SJCRH30 (cell line): Measurements from ENCODE around the gene MRPS11. TPM values are rescaled to one million over a fixed set of nuclear protein-coding genes. Genes with fewer than 3 reads are reported as not detected.
"Not testable (repeated sequence)": the region's sequence is repeated elsewhere in the genome, so short reads cannot be mapped to it uniquely, and the experiment has no call there.

ENCODE experiments used
- DNase-seq, 2 experiments: peaks; one replicate each; pipeline ENCODE4 v3.0.0-alpha.2; 2015 to 2020
- H3K27ac ChIP-seq: fragments of 250-450 bp; sonication (Bioruptor Pico); 2 replicates; pipeline ENCODE4 v1.5.1; 2020; ENCODE audit warnings: mild to moderate bottlenecking, moderate library complexity
- H3K27me3 ChIP-seq: fragments of 250-450 bp; sonication (Bioruptor Pico); 2 replicates; pipeline ENCODE4 v1.5.1; 2020; ENCODE audit warnings: mild to moderate bottlenecking, moderate library complexity
- H3K36me3 ChIP-seq: fragments of 250-450 bp; sonication (Bioruptor Pico); 2 replicates; pipeline ENCODE4 v1.5.1; 2020; ENCODE audit warnings: mild to moderate bottlenecking, moderate library complexity
- H3K4me1 ChIP-seq: fragments of 250-450 bp; sonication (Bioruptor Pico); 2 replicates; pipeline ENCODE4 v1.5.1; 2020; ENCODE audit warnings: mild to moderate bottlenecking, moderate library complexity
- H3K4me3 ChIP-seq: fragments of 250-450 bp; sonication (Bioruptor Pico); 2 replicates; pipeline ENCODE4 v1.5.1; 2020; ENCODE audit warnings: mild to moderate bottlenecking, moderate library complexity
- H3K9me3 ChIP-seq: fragments of 250-450 bp; sonication (Bioruptor Pico); replicated peaks from 2 replicates; pipeline ENCODE4 v1.5.1; 2020; ENCODE audit warnings: mild to moderate bottlenecking, moderate library complexity
- total RNA-seq: library from RNA; depleted of rRNA; stranded (reverse); fragments of >200 nt; shearing (Covaris generic); gene quantifications from 2 replicates; pipeline ENCODE4 v1.2.3, GENCODE V29; 2014

MRPS11 gene
- total RNA-seq, 1 experiment from 2014 or later, result 63.9 TPM

DNA sequence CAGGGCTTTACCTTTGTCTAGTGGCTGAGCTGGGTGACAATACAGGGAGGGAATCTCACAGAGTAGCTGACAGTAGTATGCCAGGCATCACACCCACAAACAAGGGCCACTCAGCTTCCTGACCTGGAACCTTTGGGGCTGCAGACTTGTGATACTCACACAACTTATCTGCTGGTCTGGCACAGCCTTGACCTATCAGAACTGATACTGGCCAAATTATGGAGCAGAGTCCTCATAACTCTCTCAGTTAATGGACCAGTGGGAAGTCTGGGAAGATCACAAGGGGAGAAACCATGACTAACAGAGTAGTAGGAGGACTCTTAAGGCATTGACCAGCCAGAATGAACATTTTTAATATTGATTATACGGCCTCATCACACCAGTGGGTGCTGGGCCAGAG, 19.8 kb upstream of the MRPS11 start:
- Histone ChIP-seq H3K27me3 (no peaks in the 10 kb centered on the region), H3K4me1 (no peaks in the 10 kb centered on the region), H3K27ac (no peak overlapping the region), H3K36me3 (no peaks in the 10 kb centered on the region), H3K9me3 (no peaks in the 10 kb centered on the region; the same call in 1 of the 2 replicates), H3K4me3 (no peak overlapping the region)
- DNase-seq, result no peak

DNA sequence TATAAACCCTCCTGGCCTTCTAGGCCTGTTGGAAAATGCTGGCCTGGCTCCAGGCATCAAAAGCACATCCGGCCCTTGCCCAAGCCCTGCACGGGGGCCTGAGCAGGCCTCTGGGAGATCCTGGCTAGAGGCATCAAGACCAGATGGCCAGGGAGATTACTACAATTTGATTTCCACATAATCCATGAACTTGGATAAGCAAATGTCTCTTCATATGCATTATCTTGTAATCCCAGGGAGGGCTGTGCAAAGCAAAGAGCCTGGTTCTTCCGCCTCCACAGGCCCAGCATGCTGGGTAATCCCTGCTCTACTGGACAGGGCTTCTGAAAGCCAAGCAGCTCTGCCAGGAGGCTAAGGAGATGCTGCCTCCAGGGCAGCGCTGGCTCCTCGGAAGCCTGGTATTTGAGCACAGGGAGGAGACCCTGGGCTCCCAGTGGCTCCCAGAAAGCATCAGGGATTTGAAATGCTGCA, 18.5 kb upstream of the MRPS11 start:
- Histone ChIP-seq H3K27me3 (no peaks in the 10 kb centered on the region), H3K4me1 (no peaks in the 10 kb centered on the region), H3K36me3 (no peaks in the 10 kb centered on the region), H3K9me3 (no peaks in the 10 kb centered on the region; the same call in 1 of the 2 replicates), H3K4me3 (no peak overlapping the region), H3K27ac (no peak overlapping the region)
- DNase-seq, result peak in 1 of 2 experiments; percentile 18

DNA sequence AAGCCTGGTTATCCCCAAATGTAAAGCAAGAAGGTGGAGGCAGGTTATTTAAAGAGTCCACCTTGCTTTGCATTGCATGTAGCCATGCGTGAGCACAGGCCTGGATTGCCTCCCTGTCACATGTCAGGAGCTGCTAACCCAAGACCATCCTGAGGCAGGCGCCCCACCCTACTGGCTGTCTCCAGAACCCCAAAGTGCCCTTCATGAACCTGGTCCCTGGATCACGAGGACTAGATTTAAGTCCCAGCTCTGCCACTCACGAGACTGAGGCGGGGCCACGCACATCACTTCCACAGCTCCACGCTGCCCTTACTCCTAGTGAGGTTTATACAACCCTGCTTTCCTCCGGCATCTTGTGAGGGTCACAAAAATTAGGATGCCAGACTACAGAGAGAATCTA, 17.9 kb upstream of the MRPS11 start:
- DNase-seq, result no peak
- Histone ChIP-seq H3K4me3 (no peak overlapping the region), H3K36me3 (no peaks in the 10 kb centered on the region), H3K4me1 (no peaks in the 10 kb centered on the region; the same call in 1 of the 2 replicates), H3K27me3 (no peaks in the 10 kb centered on the region), H3K27ac (no peak overlapping the region), H3K9me3 (no peaks in the 10 kb centered on the region; the same call in 1 of the 2 replicates)

DNA sequence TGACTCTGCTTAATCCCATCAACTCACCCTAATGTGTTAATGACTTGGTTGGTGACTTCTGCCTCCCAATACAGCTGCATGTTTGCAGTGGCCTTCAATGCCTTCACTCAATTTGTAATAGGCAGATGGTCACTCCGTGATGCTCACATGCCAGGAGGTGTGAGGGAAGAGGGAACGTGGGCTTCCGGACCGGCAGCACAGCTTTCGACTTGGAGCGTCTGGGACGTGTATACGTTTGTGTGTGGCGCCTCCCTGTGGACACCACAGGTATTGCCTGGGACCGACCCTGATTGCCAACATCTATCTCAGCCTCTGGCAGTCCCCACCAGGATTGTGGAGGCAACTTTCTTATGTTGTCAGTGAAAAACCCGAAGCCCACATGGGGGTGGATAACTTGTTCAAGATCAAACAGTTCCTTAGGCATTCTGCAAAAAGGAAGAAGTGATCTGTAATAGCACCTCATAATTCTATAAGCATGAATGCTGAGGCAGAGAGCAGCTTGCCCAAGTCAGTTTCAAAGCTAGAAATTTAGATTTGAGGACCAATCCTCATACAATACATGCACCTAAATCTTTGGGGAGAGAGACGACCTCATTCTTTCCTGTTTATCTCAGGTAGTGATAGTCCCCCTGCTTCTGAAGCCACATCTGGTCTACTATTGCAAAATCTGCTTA, 17.2 kb upstream of the MRPS11 start:
- Histone ChIP-seq H3K4me3 (no peak overlapping the region), H3K4me1 (peaks cover 4% of the 10 kb centered on the region; the same call in 1 of the 2 replicates), H3K27ac (no peak overlapping the region), H3K27me3 (no peaks in the 10 kb centered on the region), H3K36me3 (no peaks in the 10 kb centered on the region), H3K9me3 (no peaks in the 10 kb centered on the region)
- peak; percentile 73 to 87 for DNase-seq

DNA sequence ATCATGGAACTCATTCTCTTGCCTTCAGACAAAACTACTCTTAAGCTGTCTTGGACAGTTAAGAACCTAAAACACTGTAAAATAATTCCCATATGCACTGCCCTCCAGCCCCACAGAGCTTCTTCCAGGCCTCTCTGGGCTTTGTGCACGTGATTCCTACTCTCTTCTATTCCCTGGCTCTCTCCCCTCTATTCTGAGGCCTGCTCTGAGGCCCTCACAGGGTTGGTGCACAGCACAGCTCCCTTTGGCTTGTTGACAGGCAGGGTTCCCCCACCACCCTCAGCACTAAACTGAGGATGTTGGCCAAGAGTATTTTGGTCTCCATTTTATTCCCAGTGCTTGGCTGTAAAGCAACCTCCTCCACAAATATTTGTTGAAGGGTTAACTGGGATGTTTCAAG, 13.9 kb upstream of the MRPS11 start:
- no peak for DNase-seq
- no peak overlapping the region for H3K27ac ChIP-seq
- no peaks in the 10 kb centered on the region for H3K27me3 ChIP-seq
- H3K4me1 ChIP-seq, result peaks cover 4% of the 10 kb centered on the region; the same call in 1 of the 2 replicates
- no peak overlapping the region for H3K4me3 ChIP-seq
- H3K9me3 ChIP-seq, result no peaks in the 10 kb centered on the region
- H3K36me3 ChIP-seq, result no peaks in the 10 kb centered on the region; the same call in 1 of the 2 replicates

DNA sequence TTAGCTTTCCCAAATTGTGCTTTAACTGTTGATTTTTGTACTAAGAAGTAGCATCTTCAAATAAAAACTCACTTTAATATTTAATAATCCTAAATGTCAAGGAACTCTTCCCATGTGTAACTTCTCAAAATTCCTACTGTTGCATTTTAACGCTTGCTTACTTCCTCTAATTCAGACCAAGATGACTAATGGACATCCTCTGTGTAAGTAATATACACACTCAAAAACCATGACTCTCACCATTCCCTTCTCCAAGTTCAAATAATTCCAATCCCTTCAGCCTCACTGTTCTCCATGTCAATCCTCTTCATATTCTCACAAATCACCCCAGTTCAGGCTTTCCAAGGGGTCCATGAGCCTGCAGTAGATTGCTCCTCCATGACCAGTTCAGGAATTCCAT, 13.3 kb upstream of the MRPS11 start:
- no peak for DNase-seq
- Histone ChIP-seq H3K36me3 (no peaks in the 10 kb centered on the region; the same call in 1 of the 2 replicates), H3K27ac (no peak overlapping the region), H3K4me1 (peaks cover 4% of the 10 kb centered on the region; the same call in 1 of the 2 replicates), H3K9me3 (no peaks in the 10 kb centered on the region), H3K4me3 (no peak overlapping the region), H3K27me3 (no peaks in the 10 kb centered on the region)

DNA sequence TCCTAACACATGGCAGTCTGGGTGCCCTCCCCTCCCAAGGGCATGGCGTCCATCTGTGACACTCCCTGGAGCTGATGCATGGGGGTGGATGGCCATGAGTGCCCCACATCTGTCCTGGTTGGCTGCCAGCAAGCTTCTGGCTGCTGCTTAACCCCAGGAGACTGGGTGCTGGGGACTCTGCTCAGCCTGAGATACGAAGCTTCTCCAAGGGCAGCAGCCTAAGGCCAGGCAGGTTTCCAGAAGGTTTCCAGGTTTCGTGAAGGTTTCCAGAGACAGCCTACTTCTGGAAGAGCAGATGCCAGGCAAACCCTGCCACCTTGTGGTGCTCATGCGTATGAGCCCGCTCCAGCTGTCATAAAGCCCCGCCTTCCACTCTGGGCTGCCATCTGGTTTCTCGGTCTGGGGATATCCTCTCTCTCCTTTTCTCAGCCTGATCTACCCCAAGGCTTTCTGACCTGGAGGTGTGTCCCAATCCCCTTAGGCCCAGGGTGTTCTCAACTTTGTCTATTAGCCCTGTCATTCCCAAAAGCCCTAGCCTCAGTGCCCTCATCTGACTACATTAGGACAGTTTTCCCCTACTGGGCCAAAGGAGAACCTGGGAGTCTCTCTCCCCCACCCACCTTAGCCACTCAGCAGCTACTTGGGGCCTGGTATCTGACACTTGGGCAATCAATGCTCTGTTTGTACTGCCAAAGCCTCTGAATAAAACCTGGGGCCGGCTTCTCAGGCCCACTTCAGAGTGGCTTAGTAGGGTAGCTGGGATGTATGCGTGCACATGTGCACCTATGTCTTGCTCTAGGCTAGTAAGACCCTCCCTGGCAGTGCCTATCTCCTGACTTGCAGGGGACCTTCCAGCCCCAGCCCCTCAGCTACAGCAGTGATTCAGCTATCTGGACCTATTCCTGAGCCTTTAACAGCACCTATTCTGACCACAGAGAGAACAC, 12.4 kb upstream of the MRPS11 start:
- Histone ChIP-seq H3K9me3 (no peaks in the 10 kb centered on the region), H3K27me3 (no peaks in the 10 kb centered on the region), H3K27ac (no peak overlapping the region), H3K36me3 (no peaks in the 10 kb centered on the region; the same call in none of the 2 replicates), H3K4me1 (peaks cover 4% of the 10 kb centered on the region; the same call in 1 of the 2 replicates), H3K4me3 (no peak overlapping the region)
- peak; percentile 69 to 90 for DNase-seq

DNA sequence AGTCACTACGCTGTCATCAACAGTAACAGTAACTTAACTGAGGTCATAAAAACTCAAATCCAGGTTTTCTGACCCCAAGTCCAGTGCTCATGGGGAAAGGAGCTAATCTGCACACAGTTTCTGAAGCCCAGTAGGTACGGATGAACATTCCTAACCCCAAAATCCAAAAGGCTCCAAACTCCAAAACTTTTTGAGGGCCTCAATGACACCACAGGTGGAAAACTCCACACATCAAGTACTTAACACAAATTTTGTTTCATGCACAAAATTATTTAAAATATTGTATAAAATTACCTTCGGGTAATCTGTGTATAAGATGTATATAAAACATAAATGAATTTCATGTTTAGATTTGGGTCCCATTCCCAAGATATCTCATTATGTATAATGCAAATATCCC, 10.8 kb upstream of the MRPS11 start:
- Histone ChIP-seq H3K4me3 (no peak overlapping the region), H3K27ac (no peak overlapping the region), H3K36me3 (peaks cover 6% of the 10 kb centered on the region), H3K27me3 (no peaks in the 10 kb centered on the region), H3K9me3 (no peaks in the 10 kb centered on the region), H3K4me1 (peaks cover 4% of the 10 kb centered on the region; the same call in 1 of the 2 replicates)
- DNase-seq, result no peak

DNA sequence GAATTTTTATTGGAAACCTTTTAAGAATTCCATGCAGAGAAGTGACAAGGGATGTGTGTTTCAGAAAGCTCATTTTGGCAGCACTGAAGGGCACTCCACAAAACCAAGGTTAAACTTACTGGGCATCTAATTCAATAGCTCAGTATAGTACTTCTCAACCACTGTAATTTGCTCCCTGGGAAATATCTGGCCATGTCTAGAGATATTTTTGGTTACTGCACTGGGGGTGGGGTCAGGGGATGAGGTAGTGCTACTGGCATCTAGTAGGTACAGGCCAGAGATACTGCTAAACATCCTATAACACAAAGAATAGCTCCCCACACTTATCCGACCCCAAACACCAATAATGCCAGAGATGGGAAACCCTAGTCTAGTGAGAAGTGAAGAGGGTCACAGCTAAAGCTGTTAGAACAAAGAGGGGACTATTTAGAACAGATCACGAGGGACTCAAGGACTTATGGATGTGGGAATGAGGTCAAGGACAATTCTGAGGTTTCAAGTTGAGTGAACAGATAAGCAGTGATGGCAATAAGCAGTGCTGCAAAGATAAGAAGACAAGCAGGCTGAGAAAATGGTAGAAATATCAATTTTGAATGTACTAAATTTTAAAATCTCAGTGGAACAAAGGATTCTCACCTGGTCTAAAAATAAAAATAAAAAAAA, 3.5 kb upstream of the MRPS11 start:
- Histone ChIP-seq H3K9me3 (no peaks in the 10 kb centered on the region), H3K36me3 (peaks cover 18% of the 10 kb centered on the region), H3K27ac (no peak overlapping the region), H3K27me3 (no peaks in the 10 kb centered on the region), H3K4me3 (no peak overlapping the region), H3K4me1 (no peaks in the 10 kb centered on the region)
- DNase-seq, result no peak

DNA sequence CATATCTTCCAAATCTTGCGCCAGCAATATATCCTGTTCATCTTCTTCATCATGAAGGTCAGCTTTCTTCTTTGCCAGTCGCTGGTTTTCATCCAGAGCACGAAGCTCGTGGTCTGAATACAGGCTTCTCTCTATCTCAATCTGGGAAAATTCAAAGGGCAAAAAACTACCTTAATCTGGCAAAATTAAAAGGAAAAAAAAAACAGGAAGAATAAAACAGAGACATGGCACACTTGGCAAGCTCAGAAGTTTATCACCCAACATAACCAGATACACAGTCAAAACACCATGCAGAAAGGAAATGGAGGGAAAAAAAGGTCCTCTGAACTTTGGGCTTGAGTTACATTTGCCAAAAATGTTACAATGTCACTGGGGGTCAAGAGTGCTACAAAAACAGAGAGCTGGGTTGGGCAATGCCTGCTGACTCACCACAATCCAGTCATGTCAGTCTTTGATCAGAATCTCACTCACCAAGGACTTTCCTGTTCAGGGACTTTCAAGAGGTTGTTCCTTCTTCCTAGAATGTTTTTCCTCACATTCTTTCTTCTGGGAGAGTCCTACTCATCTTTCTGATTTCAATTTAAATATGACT, 1.8 kb upstream of the MRPS11 start:
- Histone ChIP-seq H3K4me3 (no peak overlapping the region), H3K27ac (no peak overlapping the region), H3K27me3 (no peaks in the 10 kb centered on the region), H3K9me3 (no peaks in the 10 kb centered on the region), H3K4me1 (no peaks in the 10 kb centered on the region; the same call in 1 of the 2 replicates), H3K36me3 (peaks cover 17% of the 10 kb centered on the region)
- DNase-seq, result no peak

DNA sequence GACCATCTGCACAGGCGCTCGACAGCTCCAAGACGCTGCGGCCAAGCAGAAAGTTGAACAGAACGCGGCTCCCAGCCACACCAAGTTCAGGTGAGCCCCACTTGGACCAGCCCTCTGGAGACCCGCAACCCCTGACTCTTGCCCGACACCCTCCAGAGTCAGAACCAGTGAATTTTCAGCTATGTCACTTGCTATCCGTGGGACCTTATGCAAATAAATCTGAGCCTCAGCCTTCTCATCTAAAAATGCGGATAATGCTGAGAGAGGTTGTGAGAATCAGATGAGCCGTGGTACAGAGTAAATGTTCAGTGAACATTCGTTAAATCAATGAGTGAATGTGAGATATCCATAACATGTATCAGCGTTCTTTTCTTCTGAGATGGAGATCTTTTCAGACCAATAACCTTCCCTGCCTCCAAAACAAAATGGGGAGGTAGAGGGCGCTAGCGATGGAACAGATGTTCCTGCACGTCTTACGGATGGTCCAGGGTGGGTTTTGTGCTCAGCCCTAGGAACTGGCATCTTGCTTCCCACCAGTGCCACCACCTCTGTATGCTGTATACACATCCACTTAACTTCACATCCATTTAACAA, 524 bp downstream of the MRPS11 start:
- DNase-seq, result peak; percentile 53 to 67
- H3K36me3 ChIP-seq, result peaks cover 19% of the 10 kb centered on the region
- H3K4me1 ChIP-seq, result no peaks in the 10 kb centered on the region; the same call in 1 of the 2 replicates
- no peaks in the 10 kb centered on the region for H3K27me3 ChIP-seq
- H3K9me3 ChIP-seq, result no peaks in the 10 kb centered on the region
- peak overlapping the region; percentile 73 for H3K4me3 ChIP-seq
- H3K27ac ChIP-seq, result peak overlapping the region; percentile 99

DNA sequence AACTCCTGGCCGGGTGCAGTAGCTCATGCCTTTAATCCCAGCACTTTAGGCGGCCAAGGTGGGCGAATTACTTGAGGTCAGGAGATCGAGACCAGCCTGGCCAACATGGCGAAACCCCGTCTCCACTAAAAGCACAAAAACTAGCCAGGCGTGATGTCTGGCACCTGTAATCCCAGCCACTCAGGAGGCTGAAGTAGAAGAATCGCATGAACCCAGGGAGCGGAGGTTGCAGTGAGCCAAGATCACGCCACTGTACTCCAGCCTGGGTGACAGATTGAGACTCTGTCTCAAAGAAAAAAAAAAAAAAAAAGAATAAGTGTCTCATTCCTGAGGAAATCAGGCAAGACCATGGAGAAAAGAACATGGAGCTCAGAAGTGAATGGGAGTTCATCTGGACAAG, 1.2 kb downstream of the MRPS11 start:
- H3K9me3 ChIP-seq, H3K27ac ChIP-seq, H3K27me3 ChIP-seq, H3K4me1 ChIP-seq, DNase-seq: not testable (repeated sequence)
- Histone ChIP-seq H3K36me3 (peaks cover 18% of the 10 kb centered on the region), H3K4me3 (peak overlapping the region; percentile 73)

DNA sequence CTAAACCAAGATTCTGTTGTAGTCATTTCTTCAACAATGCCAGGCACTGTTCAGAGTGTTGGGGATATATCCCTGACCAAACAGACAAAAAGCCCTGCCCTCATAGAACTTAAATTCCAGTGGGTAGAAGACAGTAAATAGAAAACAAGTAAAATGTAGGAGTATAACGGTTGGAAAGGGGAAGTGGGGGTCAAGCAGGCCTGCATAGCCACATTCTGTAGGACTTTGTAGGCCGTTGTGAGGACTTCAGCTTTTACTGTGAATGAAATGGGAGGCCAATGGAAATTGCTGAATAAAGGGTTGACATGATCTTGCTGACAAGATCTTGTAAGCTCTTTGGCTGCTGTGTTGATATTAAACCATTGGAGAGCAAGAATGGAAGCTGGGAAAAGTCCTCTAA, 1.8 kb downstream of the MRPS11 start:
- DNase-seq, result no peak
- no peaks in the 10 kb centered on the region for H3K9me3 ChIP-seq
- H3K27me3 ChIP-seq, result no peaks in the 10 kb centered on the region
- peaks cover 17% of the 10 kb centered on the region for H3K36me3 ChIP-seq
- H3K27ac ChIP-seq, result no peak overlapping the region
- H3K4me1 ChIP-seq, result no peaks in the 10 kb centered on the region; the same call in 1 of the 2 replicates
- no peak overlapping the region for H3K4me3 ChIP-seq
